ENCODE data around the gene GALNT14. TPM values are rescaled to one million over a fixed set of nuclear protein-coding genes. Genes with fewer than 3 reads are reported as not detected.
"Not testable (repeated sequence)": the region's sequence is repeated elsewhere in the genome, so short reads cannot be mapped to it uniquely, and the experiment has no call there.

The GALNT14 gene
- total RNA-seq, 1 donor from 2014 or later = 54.6 TPM

DNA sequence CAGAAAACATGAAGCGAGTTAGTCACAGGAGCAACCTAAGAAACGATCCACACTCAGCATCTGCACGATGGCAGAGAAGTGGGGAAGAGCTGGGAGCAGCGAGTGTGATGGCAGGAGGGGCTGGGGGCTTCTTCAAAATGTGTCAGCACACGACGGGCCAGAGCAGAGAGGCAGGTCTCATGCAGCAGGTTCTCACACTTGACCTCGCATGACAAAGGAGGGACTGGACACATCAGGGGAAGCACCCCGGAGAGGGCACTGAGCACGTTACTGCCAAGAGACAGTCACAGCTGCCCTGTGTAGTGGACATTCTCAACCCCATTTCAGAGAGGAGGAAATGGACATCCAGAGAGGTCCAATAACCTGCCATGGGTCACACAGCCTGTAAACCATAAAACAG is 226.9 kb downstream of the GALNT14 start:
- Histone ChIP-seq H3K36me3 (ENCODE audit: control insufficient read depth, insufficient read depth, low read length) (peaks cover 2% of the 10 kb centered on the region), H3K27me3 (ENCODE audit: control insufficient read depth, insufficient read depth, low read length) (no peaks in the 10 kb centered on the region), H3K4me3 (ENCODE audit: low read depth, low read length) (no peak overlapping the region)
- DNase-seq (ENCODE audit: low read depth) = no peak
- TF ChIP-seq, protein P1, sequence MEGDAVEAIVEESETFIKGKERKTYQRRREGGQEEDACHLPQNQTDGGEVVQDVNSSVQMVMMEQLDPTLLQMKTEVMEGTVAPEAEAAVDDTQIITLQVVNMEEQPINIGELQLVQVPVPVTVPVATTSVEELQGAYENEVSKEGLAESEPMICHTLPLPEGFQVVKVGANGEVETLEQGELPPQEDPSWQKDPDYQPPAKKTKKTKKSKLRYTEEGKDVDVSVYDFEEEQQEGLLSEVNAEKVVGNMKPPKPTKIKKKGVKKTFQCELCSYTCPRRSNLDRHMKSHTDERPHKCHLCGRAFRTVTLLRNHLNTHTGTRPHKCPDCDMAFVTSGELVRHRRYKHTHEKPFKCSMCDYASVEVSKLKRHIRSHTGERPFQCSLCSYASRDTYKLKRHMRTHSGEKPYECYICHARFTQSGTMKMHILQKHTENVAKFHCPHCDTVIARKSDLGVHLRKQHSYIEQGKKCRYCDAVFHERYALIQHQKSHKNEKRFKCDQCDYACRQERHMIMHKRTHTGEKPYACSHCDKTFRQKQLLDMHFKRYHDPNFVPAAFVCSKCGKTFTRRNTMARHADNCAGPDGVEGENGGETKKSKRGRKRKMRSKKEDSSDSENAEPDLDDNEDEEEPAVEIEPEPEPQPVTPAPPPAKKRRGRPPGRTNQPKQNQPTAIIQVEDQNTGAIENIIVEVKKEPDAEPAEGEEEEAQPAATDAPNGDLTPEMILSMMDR (IDR thresholded peaks at IDR 0.05; ENCODE audit: insufficient read depth, low read length, poor library complexity, severe bottlenecking) = no peak

DNA sequence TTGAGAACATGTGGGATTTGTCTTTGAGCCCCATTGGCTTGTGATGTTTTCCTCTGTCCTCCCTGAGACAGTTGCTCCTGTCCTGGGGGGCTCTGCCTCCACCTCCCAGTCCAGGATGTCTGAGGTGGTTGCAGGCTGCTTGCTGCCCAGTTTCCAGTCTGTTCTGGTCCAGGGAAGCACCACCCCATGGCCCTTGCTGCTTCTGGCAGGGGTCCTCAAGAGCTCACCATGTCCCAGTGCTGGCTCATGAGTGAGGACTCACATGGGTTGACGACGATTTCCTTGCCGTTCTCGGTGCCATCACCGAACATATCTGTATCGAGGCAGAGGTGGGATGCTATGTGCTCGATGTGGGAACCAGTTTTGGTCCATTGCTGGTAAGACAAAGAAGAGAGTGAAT is 227.6 kb downstream of the GALNT14 start:
- no peak for DNase-seq (ENCODE audit: low read depth)
- Histone ChIP-seq H3K27me3 (ENCODE audit: control insufficient read depth, insufficient read depth, low read length) (no peaks in the 10 kb centered on the region), H3K4me3 (ENCODE audit: low read depth, low read length) (no peak overlapping the region), H3K36me3 (ENCODE audit: control insufficient read depth, insufficient read depth, low read length) (peaks cover 2% of the 10 kb centered on the region)
- TF ChIP-seq, protein P1 (IDR thresholded peaks at IDR 0.05; ENCODE audit: insufficient read depth, low read length, poor library complexity, severe bottlenecking) = no peak

DNA sequence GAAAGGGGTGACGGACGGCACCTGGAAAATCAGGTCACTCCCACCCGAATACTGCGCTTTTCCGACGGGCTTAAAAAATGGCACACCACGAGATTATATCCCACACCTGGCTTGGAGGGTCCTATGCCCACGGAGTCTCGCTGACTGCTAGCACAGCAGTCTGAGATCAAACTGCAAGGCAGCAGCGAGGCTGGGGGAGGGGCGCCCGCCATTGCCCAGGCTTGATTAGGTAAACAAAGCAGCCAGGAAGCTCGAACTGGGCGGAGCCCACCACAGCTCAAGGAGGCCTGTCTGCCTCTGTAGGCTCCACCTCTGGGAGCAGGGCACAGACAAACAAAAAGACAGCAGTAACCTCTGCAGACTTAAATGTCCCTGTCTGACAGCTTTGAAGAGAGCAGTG is 233.8 kb downstream of the GALNT14 start:
- not testable (repeated sequence) for H3K4me3 ChIP-seq (ENCODE audit: low read depth, low read length); H3K36me3 ChIP-seq (ENCODE audit: control insufficient read depth, insufficient read depth, low read length); DNase-seq (ENCODE audit: low read depth); H3K27me3 ChIP-seq (ENCODE audit: control insufficient read depth, insufficient read depth, low read length)

DNA sequence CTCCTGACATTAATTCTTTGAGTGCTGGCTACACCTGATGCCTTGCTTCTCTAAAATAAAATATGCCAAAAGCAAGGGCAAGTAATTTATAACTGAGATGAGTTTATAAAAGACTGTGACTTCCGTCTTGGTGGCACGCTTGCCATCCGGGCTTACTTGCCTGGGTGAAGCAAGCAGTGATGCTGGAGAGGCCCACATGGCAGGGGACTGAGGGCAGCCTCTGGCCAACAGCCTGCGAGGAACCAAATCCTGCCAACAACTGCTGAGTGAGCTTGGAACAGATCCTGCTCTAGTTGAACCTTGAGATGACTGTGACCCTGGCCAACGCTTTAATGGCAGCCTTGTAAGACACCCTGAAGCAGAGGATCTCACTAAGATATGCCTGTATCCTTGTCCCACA is 234.9 kb downstream of the GALNT14 start:
- TF ChIP-seq, protein P1 (IDR thresholded peaks at IDR 0.05; ENCODE audit: insufficient read depth, low read length, poor library complexity, severe bottlenecking) = no peak

DNA sequence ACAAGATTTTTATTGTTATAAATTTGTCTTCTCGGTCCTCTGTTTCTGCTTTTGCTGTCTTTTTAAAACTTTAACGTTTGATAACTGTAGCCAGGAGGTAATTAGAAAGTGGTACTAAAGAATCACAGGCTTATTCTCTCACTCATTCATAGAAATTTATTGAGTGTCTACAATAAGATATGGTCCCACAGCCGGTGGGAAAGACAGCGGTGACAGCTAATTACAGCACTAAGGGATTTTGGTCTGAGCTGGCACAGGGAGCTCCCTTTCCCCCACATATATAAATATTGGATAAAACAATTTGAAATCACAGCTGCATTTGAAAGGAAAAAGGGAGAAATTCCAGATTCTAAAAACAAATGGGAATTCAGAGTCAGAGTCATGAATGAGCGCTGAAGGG is 237.9 kb downstream of the GALNT14 start:
- Histone ChIP-seq H3K4me3 (ENCODE audit: low read depth, low read length) (no peak overlapping the region), H3K27me3 (ENCODE audit: control insufficient read depth, insufficient read depth, low read length) (no peaks in the 10 kb centered on the region), H3K36me3 (ENCODE audit: control insufficient read depth, insufficient read depth, low read length) (peaks cover 3% of the 10 kb centered on the region)
- no peak for DNase-seq (ENCODE audit: low read depth)
- TF ChIP-seq, protein P1 (IDR thresholded peaks at IDR 0.05; ENCODE audit: insufficient read depth, low read length, poor library complexity, severe bottlenecking) = no peak

More for the DNA sequence above, 234.9 kb downstream of the GALNT14 start:
- no peaks in the 10 kb centered on the region for H3K27me3 ChIP-seq (ENCODE audit: control insufficient read depth, insufficient read depth, low read length)
- DNase-seq (ENCODE audit: low read depth) = no peak
- H3K36me3 ChIP-seq (ENCODE audit: control insufficient read depth, insufficient read depth, low read length) = peaks cover 1% of the 10 kb centered on the region
- no peak overlapping the region for H3K4me3 ChIP-seq (ENCODE audit: low read depth, low read length)

DNA sequence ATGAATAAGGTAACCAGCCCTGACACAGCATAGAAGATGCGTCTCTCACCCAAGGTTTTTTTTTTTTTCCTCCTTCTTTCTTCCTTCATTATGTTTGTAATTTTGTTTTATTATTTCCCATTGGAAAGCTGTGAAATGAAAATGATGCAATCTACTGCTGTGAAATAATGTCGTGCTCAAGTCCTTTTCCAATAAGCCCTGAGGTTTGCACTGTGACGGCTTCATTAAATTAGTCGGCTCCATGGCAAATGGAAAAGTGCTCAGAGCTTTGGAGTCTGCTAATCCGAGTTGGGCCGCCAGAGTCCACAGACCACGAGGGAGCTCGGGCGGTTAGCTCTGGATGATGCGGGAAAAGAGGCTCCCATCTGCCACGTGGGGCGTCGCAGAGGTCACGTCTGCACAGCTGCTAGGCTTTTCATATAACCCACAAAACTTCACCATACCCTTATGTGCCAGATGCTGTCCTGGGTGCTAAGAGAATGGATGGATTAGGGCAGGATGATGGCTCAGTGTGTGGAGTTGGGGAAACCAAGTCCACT is 238.7 kb downstream of the GALNT14 start:
- H3K27me3 ChIP-seq (ENCODE audit: control insufficient read depth, insufficient read depth, low read length) = no peaks in the 10 kb centered on the region
- no peak for DNase-seq (ENCODE audit: low read depth)
- TF ChIP-seq, protein P1 (IDR thresholded peaks at IDR 0.05; ENCODE audit: insufficient read depth, low read length, poor library complexity, severe bottlenecking) = no peak
- H3K4me3 ChIP-seq (ENCODE audit: low read depth, low read length) = no peak overlapping the region
- peaks cover 3% of the 10 kb centered on the region for H3K36me3 ChIP-seq (ENCODE audit: control insufficient read depth, insufficient read depth, low read length)

All from kidney epithelial cell (primary cell).